Activated T-helper 2 cell treated with anti-CD3 and anti-CD28 coated beads, Interferon-gamma antibody, Interleukin-2, Interleukin-4, amounts not matched to agents 10 μg/mL and 5 μg/mL and 100 μg/mL, durations not matched to agents 14 hours and 24 hours and 36 hours (primary cell): ENCODE data around the gene ZNF76. TPM values are rescaled to one million over a fixed set of nuclear protein-coding genes. Genes with fewer than 3 reads are reported as not detected.
"Not testable (repeated sequence)": the region's sequence is repeated elsewhere in the genome, so short reads cannot be mapped to it uniquely, and the experiment has no call there.

ENCODE experiments used
- DNase-seq: peaks from one replicate; pipeline ENCODE4 v3.0.0; 2021; ENCODE audit warnings: low spot score
- H3K27ac Mint-ChIP-seq: one replicate; pipeline ENCODE4 v1.8.0; 2021; ENCODE audit warnings: mixed read lengths
- H3K27me3 Mint-ChIP-seq: one replicate; pipeline ENCODE4 v1.8.0; 2021; ENCODE audit warnings: low read depth, mixed read lengths
- H3K36me3 Mint-ChIP-seq: one replicate; pipeline ENCODE4 v1.8.0; 2021; ENCODE audit warnings: low read depth, mixed read lengths
- H3K4me1 Mint-ChIP-seq: one replicate; pipeline ENCODE4 v1.8.0; 2021; ENCODE audit warnings: low read depth, mixed read lengths
- H3K4me3 Mint-ChIP-seq: one replicate; pipeline ENCODE4 v1.8.0; 2021; ENCODE audit warnings: low read depth, mild to moderate bottlenecking, moderate library complexity, mixed read lengths
- H3K9me3 Mint-ChIP-seq: one replicate; pipeline ENCODE4 v1.8.0; 2021; ENCODE audit warnings: mixed read lengths
- intact Hi-C: fragments of 100-400 bp; cut with micrococcal nuclease; formaldehyde crosslinking; loops from one replicate; pipeline ENCODE4 v1.15.1; 2023
- total RNA-seq: library from RNA; stranded (reverse); gene quantifications from 2 replicates; pipeline ENCODE4 v1.2.3, GENCODE V29; 2022

The ZNF76 gene
- total RNA-seq, 1 donor from 2014 or later: 37.5 TPM

DNA sequence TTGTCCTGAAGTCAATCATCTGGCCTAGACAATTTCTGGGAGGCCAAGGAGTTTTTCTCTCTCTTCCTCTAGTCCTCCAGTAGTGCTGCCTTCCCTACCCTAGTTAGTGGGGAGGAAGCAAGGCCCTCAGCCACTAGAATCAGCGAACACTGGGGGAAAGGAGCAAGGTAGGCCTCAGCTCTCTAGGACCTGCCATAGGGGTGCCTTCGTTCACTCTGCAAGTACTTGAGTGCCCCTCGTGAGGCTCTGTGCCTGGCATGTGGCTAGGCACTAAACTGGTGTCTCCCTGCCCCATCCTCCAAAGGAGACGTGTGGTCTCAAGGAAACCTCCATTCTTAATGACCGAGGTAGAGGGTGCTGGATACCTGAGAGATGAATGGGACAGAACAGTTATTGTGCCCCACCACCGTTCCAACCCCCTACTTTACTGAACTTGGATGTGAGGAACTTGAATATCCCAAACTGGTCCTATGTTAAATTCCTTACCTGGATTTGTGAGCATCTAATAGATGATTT is 39.1 kb downstream of the ZNF76 start:
- DNase-seq: no peak
- H3K4me3 Mint-ChIP-seq: peak overlapping the region; percentile 79
- H3K27ac Mint-ChIP-seq: peak overlapping the region; percentile 87
- H3K27me3 Mint-ChIP-seq: no peaks in the 10 kb centered on the region
- intact Hi-C loops: no loop called here
- H3K4me1 Mint-ChIP-seq: peaks cover 45% of the 10 kb centered on the region
- H3K36me3 Mint-ChIP-seq: peaks cover 57% of the 10 kb centered on the region
- no peaks in the 10 kb centered on the region for H3K9me3 Mint-ChIP-seq

- DNase-seq: no peak
- Mint-ChIP-seq H3K4me3 (peak overlapping the region; percentile 79), H3K4me1 (peaks cover 49% of the 10 kb centered on the region), H3K9me3 (no peaks in the 10 kb centered on the region), H3K27ac (peak overlapping the region; percentile 90), H3K27me3 (no peaks in the 10 kb centered on the region), H3K36me3 (peaks cover 59% of the 10 kb centered on the region)
- intact Hi-C loops: loop anchor here (5.0 kb wide), 1 partner anchor 433 kb away; no protein-coding TSS in a partner anchor
Measured at GRCh38 chr6:35299674-35300073, 40.1 kb downstream of the ZNF76 start.

- peaks cover 50% of the 10 kb centered on the region for H3K4me1 Mint-ChIP-seq
- H3K27ac Mint-ChIP-seq: peak overlapping the region; percentile 90
Measured at GRCh38 chr6:35300848-35301247, 41.3 kb downstream of the ZNF76 start.

DNA sequence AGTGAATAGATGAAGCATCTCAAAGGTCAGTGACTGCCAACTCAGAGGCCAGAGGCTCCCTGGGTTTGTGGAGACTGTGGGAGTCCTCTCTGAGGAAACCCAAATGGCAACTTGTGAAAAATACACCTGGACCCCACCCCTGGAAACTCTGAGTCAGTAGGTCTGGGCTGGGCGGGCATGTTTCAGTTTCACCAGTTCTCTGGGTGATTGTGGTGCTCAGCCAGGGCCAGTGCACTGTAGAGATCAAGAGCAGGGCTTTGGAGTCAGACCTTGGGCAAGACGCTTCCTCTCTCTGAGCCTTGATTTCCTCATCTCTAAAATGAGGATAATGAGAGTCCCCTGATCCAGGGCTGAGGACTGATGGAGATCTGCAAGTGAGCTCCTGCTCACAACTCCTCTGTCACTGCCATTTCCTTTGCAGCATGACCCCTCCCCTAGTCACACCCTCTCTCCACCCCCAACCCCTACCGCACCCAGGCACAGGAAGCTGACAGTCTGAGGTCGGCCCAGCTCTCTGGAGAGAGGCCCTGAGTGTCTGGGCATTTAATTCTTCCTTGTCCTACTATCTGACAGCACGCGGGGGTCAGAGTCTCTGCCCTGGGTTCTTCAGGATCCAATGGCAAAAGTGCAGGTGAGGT is 43.2 kb downstream of the ZNF76 start:
- Mint-ChIP-seq H3K4me3 (peak overlapping the region; percentile 84), H3K4me1 (peaks cover 54% of the 10 kb centered on the region), H3K9me3 (no peaks in the 10 kb centered on the region), H3K36me3 (peaks cover 56% of the 10 kb centered on the region), H3K27ac (peak overlapping the region; percentile 90), H3K27me3 (no peaks in the 10 kb centered on the region)
- DNase-seq: peak; percentile 88
- intact Hi-C loops: loop anchor here (1.0 to 5.0 kb wide), 7 partner anchors 9 to 430 kb away; partner anchors contain the start of genes FANCE, PPARD and RPL10A

More at GRCh38 chr6:35300848-35301247, 41.3 kb downstream of the ZNF76 start:
- intact Hi-C loops: loop anchor here (5.0 kb wide), 1 partner anchor 431 kb away; no protein-coding TSS in a partner anchor
- H3K36me3 Mint-ChIP-seq: peaks cover 48% of the 10 kb centered on the region
- no peaks in the 10 kb centered on the region for H3K9me3 Mint-ChIP-seq
- no peak for DNase-seq
- H3K27me3 Mint-ChIP-seq: no peaks in the 10 kb centered on the region
- peak overlapping the region; percentile 79 for H3K4me3 Mint-ChIP-seq

DNA sequence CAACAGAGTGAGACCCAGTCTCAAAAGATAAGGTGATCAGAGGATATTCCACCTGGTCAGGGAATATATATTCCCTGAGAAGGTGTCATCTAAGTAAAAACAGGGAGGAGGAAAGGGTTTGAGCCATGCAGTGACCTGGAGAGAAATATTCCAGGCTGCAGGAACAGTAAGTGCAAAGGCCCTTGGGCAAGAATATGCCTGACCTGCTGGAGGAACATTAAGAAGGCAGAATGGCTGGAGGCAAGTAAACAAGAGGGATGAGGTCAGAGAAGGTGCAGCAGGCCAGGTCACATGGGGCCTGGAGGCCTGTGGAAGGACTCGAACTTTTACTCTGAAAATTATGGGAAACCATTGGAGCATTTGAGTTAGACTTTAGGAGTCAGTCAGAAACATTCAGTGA is 44.8 kb downstream of the ZNF76 start:
- Mint-ChIP-seq H3K27me3 (no peaks in the 10 kb centered on the region), H3K27ac (peak overlapping the region; percentile 90), H3K9me3 (no peaks in the 10 kb centered on the region), H3K36me3 (peaks cover 61% of the 10 kb centered on the region), H3K4me1 (peaks cover 59% of the 10 kb centered on the region), H3K4me3 (peak overlapping the region; percentile 84)
- no peak for DNase-seq
- intact Hi-C loops: loop anchor here (5.0 kb wide), 1 partner anchor 428 kb away; no protein-coding TSS in a partner anchor

GRCh38 chr6:35305117-35305516 is 45.6 kb downstream of the ZNF76 start:
- no peak overlapping the region for H3K4me3 Mint-ChIP-seq
- intact Hi-C loops: no loop called here
- H3K27me3 Mint-ChIP-seq: no peaks in the 10 kb centered on the region
- no peaks in the 10 kb centered on the region for H3K9me3 Mint-ChIP-seq
- DNase-seq: no peak
- H3K27ac Mint-ChIP-seq: no peak overlapping the region
- H3K4me1 Mint-ChIP-seq: peaks cover 60% of the 10 kb centered on the region
- H3K36me3 Mint-ChIP-seq: peaks cover 62% of the 10 kb centered on the region

DNA sequence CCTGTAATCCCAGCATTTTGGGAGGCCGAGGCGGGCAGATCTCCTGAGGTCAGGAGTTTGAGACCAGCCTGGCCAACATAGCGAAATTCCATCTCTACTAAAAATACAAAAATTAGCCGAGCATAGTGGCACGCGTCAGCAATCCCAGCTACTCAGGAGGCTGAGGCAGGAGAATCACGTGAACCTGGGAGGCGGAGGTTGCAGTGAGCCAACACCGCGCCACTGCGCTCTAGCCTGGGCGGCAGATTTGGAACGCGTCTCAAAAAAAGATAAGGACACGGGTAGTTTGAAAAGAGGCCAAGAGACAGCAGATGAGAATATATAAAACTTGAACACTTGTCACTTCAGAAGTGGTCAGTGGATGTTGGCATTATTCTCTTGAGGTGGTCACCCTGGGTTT is 47.6 kb downstream of the ZNF76 start:
- H3K9me3 Mint-ChIP-seq, H3K27me3 Mint-ChIP-seq, DNase-seq, intact Hi-C loops, H3K27ac Mint-ChIP-seq, H3K4me3 Mint-ChIP-seq: not testable (repeated sequence)
- peaks cover 65% of the 10 kb centered on the region for H3K4me1 Mint-ChIP-seq
- peaks cover 69% of the 10 kb centered on the region for H3K36me3 Mint-ChIP-seq

GRCh38 chr6:35308543-35308942 is 49.0 kb downstream of the ZNF76 start:
- Mint-ChIP-seq H3K27ac (peak overlapping the region; percentile 93), H3K36me3 (peaks cover 73% of the 10 kb centered on the region)
- intact Hi-C loops: not testable (repeated sequence)

GRCh38 chr6:35309611-35310264 is 50.2 kb downstream of the ZNF76 start:
- intact Hi-C loops: no loop called here
- Mint-ChIP-seq H3K27ac (peak overlapping the region; percentile 93), H3K36me3 (peaks cover 76% of the 10 kb centered on the region), H3K4me1 (peaks cover 67% of the 10 kb centered on the region), H3K9me3 (no peaks in the 10 kb centered on the region), H3K4me3 (peak overlapping the region; percentile 31), H3K27me3 (no peaks in the 10 kb centered on the region)
- no peak for DNase-seq

More at GRCh38 chr6:35308543-35308942, 49.0 kb downstream of the ZNF76 start:
- H3K9me3 Mint-ChIP-seq, H3K27me3 Mint-ChIP-seq, H3K4me3 Mint-ChIP-seq, DNase-seq: not testable (repeated sequence)
- H3K4me1 Mint-ChIP-seq: peaks cover 68% of the 10 kb centered on the region

DNA sequence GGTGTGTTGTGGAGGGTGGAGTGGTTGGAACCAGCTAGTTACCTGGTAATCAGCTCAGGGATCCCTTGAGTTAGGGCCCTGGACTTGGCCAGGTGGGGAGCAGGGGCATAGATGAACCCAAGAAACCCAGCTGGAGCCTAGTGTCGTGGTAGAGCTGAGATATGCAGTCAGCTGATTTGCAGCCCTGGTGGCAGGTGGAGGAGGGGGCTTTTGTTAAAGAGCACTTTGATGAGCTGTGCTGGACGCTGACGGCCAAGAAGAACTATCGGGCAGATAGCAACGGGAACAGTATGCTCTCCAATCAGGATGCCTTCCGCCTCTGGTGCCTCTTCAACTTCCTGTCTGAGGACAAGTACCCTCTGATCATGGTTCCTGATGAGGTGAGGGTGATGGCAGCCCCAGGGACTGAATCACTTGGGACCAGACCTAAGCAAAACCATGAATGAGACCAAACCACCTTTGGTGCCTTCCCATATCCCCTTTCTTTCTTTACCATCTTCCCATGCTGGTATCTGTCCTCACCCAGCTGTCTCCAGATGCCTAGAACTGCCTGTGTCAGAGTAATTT is 50.8 kb downstream of the ZNF76 start:
- peak overlapping the region; percentile 93 for H3K27ac Mint-ChIP-seq
- peak overlapping the region; percentile 31 for H3K4me3 Mint-ChIP-seq
- intact Hi-C loops: no loop called here
- DNase-seq: no peak
- H3K27me3 Mint-ChIP-seq: no peaks in the 10 kb centered on the region
- no peaks in the 10 kb centered on the region for H3K9me3 Mint-ChIP-seq
- H3K4me1 Mint-ChIP-seq: peaks cover 71% of the 10 kb centered on the region
- H3K36me3 Mint-ChIP-seq: peaks cover 80% of the 10 kb centered on the region

DNA sequence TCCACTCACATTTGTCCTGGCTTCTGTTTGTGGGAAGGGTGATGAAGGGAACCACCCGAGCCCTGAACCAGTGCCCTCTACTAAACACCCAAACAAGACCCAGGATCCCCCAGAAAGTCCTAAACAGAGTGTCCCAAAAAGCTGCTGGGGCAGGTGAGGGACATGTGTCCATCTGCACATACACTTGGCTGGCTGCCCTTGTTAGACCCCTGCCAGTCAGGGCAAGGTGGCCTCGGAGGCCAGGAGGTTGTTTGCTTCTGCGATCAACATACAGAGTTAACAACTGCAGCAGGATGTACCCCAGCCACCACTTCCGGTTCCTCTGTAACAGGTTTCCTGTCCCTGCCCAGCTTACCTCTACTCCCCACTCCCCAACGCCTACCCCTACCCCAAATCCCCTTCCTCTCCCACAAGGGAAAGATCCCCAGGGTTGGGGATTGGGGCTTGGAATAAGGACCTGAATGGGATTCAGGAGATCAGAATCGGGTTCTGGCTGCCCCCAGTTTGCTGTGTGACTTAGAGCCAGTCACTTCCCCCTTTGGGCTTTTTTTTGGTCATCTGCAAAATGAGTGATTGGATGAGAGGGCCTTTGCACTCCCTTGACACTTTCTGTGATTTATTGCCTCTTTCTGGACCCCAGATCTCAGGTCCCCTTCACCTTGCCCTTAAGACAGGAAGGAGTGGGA is 52.0 kb downstream of the ZNF76 start:
- DNase-seq: peak; percentile 54
- no peaks in the 10 kb centered on the region for H3K27me3 Mint-ChIP-seq
- peaks cover 70% of the 10 kb centered on the region for H3K4me1 Mint-ChIP-seq
- peaks cover 88% of the 10 kb centered on the region for H3K36me3 Mint-ChIP-seq
- H3K9me3 Mint-ChIP-seq: no peaks in the 10 kb centered on the region
- peak overlapping the region; percentile 63 for H3K4me3 Mint-ChIP-seq
- peak overlapping the region; percentile 93 for H3K27ac Mint-ChIP-seq
- intact Hi-C loops: loop anchor here (1.0 kb wide), 1 partner anchor 8 kb away; no protein-coding TSS in a partner anchor

DNA sequence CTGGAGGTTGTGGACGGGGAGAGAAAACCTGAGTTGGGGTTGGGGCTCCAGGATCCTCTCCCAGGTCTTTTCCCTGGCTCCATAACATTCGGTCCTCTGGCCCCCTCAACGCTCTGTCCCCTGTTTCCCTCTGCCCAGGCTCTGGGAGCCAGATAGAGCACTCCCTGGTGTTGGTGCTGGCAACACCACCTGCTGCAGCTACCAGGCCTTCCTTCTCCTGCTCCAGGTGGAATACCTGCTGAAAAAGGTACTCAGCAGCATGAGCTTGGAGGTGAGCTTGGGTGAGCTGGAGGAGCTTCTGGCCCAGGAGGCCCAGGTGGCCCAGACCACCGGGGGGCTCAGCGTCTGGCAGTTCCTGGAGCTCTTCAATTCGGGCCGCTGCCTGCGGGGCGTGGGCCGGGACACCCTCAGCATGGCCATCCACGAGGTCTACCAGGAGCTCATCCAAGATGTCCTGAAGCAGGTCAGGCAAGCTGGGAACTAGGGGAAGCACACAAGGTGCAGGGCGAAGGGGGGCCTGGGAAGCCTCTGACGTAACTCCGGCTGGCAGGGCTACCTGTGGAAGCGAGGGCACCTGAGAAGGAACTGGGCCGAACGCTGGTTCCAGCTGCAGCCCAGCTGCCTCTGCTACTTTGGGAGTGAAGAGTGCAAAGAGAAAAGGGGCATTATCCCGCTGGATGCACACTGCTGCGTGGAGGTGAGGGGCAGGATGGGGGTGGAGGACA is 52.7 kb downstream of the ZNF76 start:
- Mint-ChIP-seq H3K27ac (peak overlapping the region; percentile 93), H3K4me3 (peak overlapping the region; percentile 63), H3K9me3 (no peaks in the 10 kb centered on the region), H3K4me1 (peaks cover 64% of the 10 kb centered on the region), H3K27me3 (no peaks in the 10 kb centered on the region), H3K36me3 (peaks cover 88% of the 10 kb centered on the region)
- intact Hi-C loops: no loop called here
- DNase-seq: no peak
